NOMO-1 treated with DMSO at 0.1 percent for 48 hours (cell line): ENCODE measurements around the gene KCTD3.
A peak's percentile ranks its signal among the peaks of the same experiment; 100 is the strongest.

Experiments used
- DNase-seq: peaks from one replicate; lab custom pipeline; 2025; ENCODE audit not compliant: unreplicated experiment; lab: John Stamatoyannopoulos, UW

The KCTD3 gene

GRCh38 chr1:215556996-215557395 lies 10.1 kb upstream of the KCTD3 start:
- DNase-seq, result no peak

GRCh38 chr1:215557504-215557903 lies 9.6 kb upstream of the KCTD3 start:
- no peak for DNase-seq

GRCh38 chr1:215557992-215558626 lies 9.0 kb upstream of the KCTD3 start:
- no peak for DNase-seq

- peak; percentile 12 for DNase-seq
Observed at GRCh38 chr1:215567491-215568298, 591 bp downstream of the KCTD3 start.

GRCh38 chr1:215568299-215568692 lies 1.2 kb downstream of the KCTD3 start:
- peak; percentile 13 for DNase-seq

- no peak for DNase-seq
Observed at GRCh38 chr1:215569986-215570824, 3.1 kb downstream of the KCTD3 start.

GRCh38 chr1:215581896-215582295 lies 14.8 kb downstream of the KCTD3 start:
- DNase-seq, result no peak

GRCh38 chr1:215583185-215583749 lies 16.2 kb downstream of the KCTD3 start:
- no peak for DNase-seq

GRCh38 chr1:215584389-215584788 lies 17.3 kb downstream of the KCTD3 start:
- DNase-seq, result no peak

- no peak for DNase-seq
Observed at GRCh38 chr1:215589650-215590435, 22.7 kb downstream of the KCTD3 start.

GRCh38 chr1:215590779-215591491 lies 23.8 kb downstream of the KCTD3 start:
- DNase-seq, result no peak

GRCh38 chr1:215594640-215595039 lies 27.5 kb downstream of the KCTD3 start:
- DNase-seq, result no peak

- DNase-seq, result no peak
Observed at GRCh38 chr1:215595231-215595630, 28.1 kb downstream of the KCTD3 start.

- no peak for DNase-seq
Observed at GRCh38 chr1:215597961-215598360, 30.9 kb downstream of the KCTD3 start.

GRCh38 chr1:215599418-215600074 lies 32.4 kb downstream of the KCTD3 start:
- DNase-seq, result no peak

- DNase-seq, result no peak
Observed at GRCh38 chr1:215600258-215600792, 33.2 kb downstream of the KCTD3 start.

- no peak for DNase-seq
Observed at GRCh38 chr1:215600867-215601266, 33.8 kb downstream of the KCTD3 start.

GRCh38 chr1:215601276-215601675 lies 34.2 kb downstream of the KCTD3 start:
- DNase-seq, result no peak

GRCh38 chr1:215603319-215603718 lies 36.2 kb downstream of the KCTD3 start:
- DNase-seq, result no peak
